ENCODE data around the gene CRHBP. TPM values are rescaled to one million over a fixed set of nuclear protein-coding genes. Genes with fewer than 3 reads are reported as not detected.
"Not testable (repeated sequence)": the region's sequence is repeated elsewhere in the genome, so short reads cannot be mapped to it uniquely, and the experiment has no call there.

CRHBP gene
- 0.11 TPM in 1 of 2 replicates, not detected in the other for total RNA-seq

- intact Hi-C loops (cut with micrococcal nuclease): no loop called here
These were observed at the start of gene CRHBP for GRCh38 chr5:76952795-76953536. TSS of gene CRHBP (plus strand) at chr5:76953045. CDS start at chr5:76953135, 90 bp downstream.

GRCh38 chr5:76908166-76908565 lies 44.7 kb upstream of the CRHBP start:
- intact Hi-C loops (cut with micrococcal nuclease): no loop called here

- intact Hi-C loops (cut with micrococcal nuclease): not testable (repeated sequence)
These were observed 42.4 kb upstream of the CRHBP start for GRCh38 chr5:76910344-76910933.

- intact Hi-C loops (cut with micrococcal nuclease): not testable (repeated sequence)
These were observed 38.2 kb upstream of the CRHBP start for GRCh38 chr5:76914671-76915070.

GRCh38 chr5:76918539-76918938 lies 34.3 kb upstream of the CRHBP start:
- intact Hi-C loops (cut with micrococcal nuclease): no loop called here

- intact Hi-C loops (cut with micrococcal nuclease): no loop called here
These were observed 32.4 kb upstream of the CRHBP start for GRCh38 chr5:76920491-76920890.

GRCh38 chr5:76926329-76927105 lies 26.3 kb upstream of the CRHBP start:
- intact Hi-C loops (cut with micrococcal nuclease): no loop called here

GRCh38 chr5:76927961-76928360 lies 24.9 kb upstream of the CRHBP start:
- intact Hi-C loops (cut with micrococcal nuclease): no loop called here

GRCh38 chr5:76930083-76930482 lies 22.8 kb upstream of the CRHBP start:
- intact Hi-C loops (cut with micrococcal nuclease): no loop called here

GRCh38 chr5:76938177-76938576 lies 14.7 kb upstream of the CRHBP start:
- intact Hi-C loops (cut with micrococcal nuclease): no loop called here

- intact Hi-C loops (cut with micrococcal nuclease): no loop called here
These were observed 11.8 kb upstream of the CRHBP start for GRCh38 chr5:76941000-76941399.

GRCh38 chr5:76941442-76941841 lies 11.4 kb upstream of the CRHBP start:
- intact Hi-C loops (cut with micrococcal nuclease): no loop called here

GRCh38 chr5:76942581-76942980 lies 10.3 kb upstream of the CRHBP start:
- intact Hi-C loops (cut with micrococcal nuclease): no loop called here

GRCh38 chr5:76943006-76943405 lies 9.8 kb upstream of the CRHBP start:
- intact Hi-C loops (cut with micrococcal nuclease): no loop called here

GRCh38 chr5:76944638-76945037 lies 8.2 kb upstream of the CRHBP start:
- intact Hi-C loops (cut with micrococcal nuclease): no loop called here

- intact Hi-C loops (cut with micrococcal nuclease): not testable (repeated sequence)
These were observed 7.6 kb upstream of the CRHBP start for GRCh38 chr5:76945238-76945637.

- intact Hi-C loops (cut with micrococcal nuclease): no loop called here
These were observed 6.8 kb upstream of the CRHBP start for GRCh38 chr5:76946090-76946489.

- intact Hi-C loops (cut with micrococcal nuclease): no loop called here
These were observed 5.8 kb upstream of the CRHBP start for GRCh38 chr5:76947082-76947503.

GRCh38 chr5:76953551-76954382 lies 922 bp downstream of the CRHBP start:
- intact Hi-C loops (cut with micrococcal nuclease): no loop called here

- intact Hi-C loops (cut with micrococcal nuclease): no loop called here
These were observed 1.5 kb downstream of the CRHBP start for GRCh38 chr5:76954383-76954763.

GRCh38 chr5:76956033-76956432 lies 3.2 kb downstream of the CRHBP start:
- intact Hi-C loops (cut with micrococcal nuclease): no loop called here

Measured in T-helper 2 cell treated with Interferon-gamma antibody and Interleukin-4, amounts not matched to agents 100 ng/mL and 5 ng/mL, for 36 hours (primary cell).